Measurements from ENCODE around the gene SYT17.

SYT17 gene

DNA sequence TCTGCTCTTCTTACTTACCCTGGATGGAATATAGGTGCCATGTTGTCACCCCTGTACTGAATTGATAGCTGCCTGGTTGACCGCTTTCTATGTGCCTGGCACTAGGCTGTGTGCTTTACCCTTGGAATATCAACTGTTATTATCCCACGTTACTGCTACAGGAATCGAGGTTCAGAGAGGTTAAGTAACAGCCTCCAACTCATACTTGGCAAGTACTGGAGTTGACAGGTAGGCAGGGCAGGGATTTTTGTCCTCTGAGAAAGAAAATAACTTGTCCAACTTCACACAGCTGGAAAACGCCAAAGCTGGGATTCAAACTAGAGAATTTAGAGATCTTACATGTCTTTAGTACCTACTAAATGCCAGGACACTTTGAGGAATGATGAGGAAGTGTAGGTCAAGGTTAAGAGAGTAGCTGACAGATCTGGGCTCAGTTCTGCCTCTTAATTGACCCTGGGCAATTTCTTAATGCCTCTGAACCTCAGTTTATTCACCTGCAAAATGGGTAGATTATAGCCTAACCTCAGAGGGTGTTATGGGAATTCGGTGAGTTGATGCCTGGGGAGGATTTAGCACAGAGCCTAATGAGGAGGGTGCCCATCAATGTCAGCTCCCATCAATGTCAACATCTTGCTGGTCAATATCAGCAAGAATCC is 28.5 kb upstream of the SYT17 start:
- TF ChIP-seq, protein P1, sequence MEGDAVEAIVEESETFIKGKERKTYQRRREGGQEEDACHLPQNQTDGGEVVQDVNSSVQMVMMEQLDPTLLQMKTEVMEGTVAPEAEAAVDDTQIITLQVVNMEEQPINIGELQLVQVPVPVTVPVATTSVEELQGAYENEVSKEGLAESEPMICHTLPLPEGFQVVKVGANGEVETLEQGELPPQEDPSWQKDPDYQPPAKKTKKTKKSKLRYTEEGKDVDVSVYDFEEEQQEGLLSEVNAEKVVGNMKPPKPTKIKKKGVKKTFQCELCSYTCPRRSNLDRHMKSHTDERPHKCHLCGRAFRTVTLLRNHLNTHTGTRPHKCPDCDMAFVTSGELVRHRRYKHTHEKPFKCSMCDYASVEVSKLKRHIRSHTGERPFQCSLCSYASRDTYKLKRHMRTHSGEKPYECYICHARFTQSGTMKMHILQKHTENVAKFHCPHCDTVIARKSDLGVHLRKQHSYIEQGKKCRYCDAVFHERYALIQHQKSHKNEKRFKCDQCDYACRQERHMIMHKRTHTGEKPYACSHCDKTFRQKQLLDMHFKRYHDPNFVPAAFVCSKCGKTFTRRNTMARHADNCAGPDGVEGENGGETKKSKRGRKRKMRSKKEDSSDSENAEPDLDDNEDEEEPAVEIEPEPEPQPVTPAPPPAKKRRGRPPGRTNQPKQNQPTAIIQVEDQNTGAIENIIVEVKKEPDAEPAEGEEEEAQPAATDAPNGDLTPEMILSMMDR (IDR thresholded peaks at IDR 0.05; ENCODE audit: insufficient read depth, missing control alignments): no peak
- no peak for FAIRE-seq
- no peak for DNase-seq (ENCODE audit: insufficient read length, low spot score)

DNA sequence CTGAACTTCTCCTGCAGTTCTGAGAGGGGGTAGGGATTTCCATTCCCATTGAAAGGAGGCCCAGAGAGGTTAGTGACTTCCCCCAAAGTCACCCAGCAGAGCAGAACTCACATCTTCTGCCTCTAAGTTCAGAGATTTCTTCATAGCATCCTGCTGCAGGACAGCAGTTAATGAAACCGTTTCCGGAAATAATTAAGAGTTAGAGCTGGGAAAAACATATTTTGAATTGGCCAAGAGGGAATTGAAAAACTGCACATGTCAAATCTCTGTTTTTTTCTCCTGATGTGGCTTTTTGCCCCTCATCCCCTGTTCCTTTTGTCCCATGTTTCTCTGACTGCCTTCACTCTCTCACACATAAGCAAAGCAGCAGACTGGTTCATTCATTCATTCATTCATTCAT is 27.6 kb upstream of the SYT17 start:
- DNase-seq (ENCODE audit: insufficient read length, low spot score) (no peak), FAIRE-seq (no peak)
- TF ChIP-seq, protein P1 (IDR thresholded peaks at IDR 0.05; ENCODE audit: insufficient read depth, missing control alignments): no peak

DNA sequence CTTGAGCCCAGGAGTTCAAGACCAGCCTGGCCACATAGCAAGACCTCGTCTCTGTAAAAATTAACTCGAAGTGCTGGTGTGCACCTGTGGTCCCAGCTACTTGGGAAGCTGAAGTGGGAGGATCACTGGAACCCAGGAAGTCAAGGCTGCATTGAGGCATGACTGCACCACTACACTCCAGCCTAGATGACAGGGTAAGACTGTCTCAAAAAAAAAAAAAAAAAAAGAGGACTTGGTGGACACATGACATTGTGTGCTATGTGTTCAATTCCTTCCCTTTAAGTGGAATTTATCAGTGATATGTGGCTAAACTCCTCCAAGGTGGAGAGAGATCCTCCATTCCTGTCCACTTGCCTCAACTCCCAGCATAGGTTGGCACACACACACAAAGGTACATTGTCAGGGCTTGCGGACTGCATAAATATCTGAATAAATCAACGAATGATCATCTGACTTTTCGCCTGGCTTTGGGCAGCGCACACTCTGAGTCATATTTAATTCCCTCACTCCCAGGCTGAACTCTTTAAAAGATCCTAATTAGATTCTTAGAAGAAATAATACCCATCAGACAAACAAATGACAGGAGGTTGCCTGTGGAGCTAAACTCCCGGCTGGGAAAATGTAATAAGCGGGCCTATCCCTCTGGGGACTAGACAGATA is 25.0 kb upstream of the SYT17 start:
- DNase-seq (ENCODE audit: insufficient read length, low spot score): peak; percentile 29

DNA sequence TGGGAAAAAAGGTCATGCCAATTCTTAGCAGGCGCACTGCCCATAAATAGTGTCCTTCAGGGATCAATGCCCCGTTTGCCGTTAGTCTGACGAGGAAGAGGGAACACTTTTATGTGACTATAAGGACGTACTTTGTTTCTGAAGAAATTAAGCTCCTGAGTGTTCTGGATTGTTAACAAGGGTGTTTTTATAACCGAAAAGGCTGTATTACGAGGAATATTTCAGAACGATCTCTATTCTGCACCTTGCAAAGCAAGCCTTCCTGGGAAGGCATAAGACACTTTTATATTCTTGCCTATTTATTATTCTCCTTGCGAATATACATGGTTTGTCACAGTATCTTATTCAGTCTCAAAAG is 24.5 kb upstream of the SYT17 start:
- TF ChIP-seq, protein P1 (IDR thresholded peaks at IDR 0.05; ENCODE audit: insufficient read depth, missing control alignments): no peak
- no peak for FAIRE-seq
- DNase-seq (ENCODE audit: insufficient read length, low spot score): no peak

More for the DNA sequence above, 25.0 kb upstream of the SYT17 start:
- TF ChIP-seq, protein P1 (IDR thresholded peaks at IDR 0.05; ENCODE audit: insufficient read depth, missing control alignments): no peak
- no peak for FAIRE-seq

DNA sequence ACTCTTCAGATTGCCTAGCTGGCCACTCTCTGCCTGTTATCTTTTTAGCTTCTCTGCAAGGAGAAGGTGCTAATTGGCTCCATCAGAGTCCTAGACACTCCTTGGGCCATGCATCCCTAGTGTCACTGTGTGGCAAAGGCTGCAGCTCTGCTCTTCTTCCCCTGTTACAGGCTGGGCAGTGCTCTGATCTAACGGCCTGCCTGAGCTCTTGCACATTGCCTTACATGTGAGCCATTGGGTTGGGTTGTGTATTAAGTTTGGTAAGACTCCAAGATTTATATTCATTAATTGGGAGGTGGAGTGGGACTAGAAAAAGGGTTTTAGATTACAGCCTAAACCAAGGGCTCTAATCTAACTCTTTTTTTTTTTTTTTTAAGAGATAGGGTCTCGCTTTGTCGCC is 23.0 kb upstream of the SYT17 start:
- FAIRE-seq: no peak
- TF ChIP-seq, protein P1 (IDR thresholded peaks at IDR 0.05; ENCODE audit: insufficient read depth, missing control alignments): no peak
- no peak for DNase-seq (ENCODE audit: insufficient read length, low spot score)

DNA sequence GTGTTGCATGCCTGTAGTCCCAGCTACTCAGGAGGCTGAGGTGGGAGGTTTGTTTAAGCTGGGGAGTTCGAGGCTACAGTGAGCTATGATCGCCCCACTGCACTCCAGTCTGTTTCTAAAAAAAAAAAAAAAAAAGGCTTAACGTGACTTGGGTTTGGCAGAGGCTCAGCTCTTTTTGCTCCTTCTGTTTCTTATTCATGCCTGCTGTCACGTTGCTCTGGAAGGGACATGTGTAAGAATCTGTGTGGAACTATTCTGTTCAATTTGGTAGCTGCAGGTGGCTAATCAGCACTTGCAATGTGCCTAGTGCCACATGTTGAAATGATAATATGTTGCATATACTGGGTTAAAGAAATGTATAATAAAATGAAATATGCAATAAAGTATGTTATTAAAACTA is 20.9 kb upstream of the SYT17 start:
- FAIRE-seq (no peak), DNase-seq (ENCODE audit: insufficient read length, low spot score) (no peak)
- TF ChIP-seq, protein P1 (IDR thresholded peaks at IDR 0.05; ENCODE audit: insufficient read depth, missing control alignments): no peak

DNA sequence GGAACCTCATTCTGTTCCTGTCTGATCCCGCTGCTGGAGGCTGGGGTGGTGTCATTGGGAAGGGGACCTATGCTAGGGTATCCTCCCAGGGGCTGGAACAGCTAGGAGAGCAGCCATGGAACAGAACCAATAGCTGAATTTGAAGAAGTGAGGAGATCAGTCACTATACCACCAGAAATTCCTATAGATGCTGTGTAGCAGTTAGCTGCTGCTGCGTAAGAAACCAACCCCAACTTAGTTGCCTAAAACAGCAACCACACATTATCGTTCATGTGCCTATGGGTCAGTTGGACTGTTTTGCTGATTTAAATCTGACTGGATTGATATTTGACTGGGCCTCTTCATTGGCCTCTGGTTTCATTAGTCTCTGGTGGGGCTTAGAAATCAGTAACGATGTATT is 20.4 kb upstream of the SYT17 start:
- FAIRE-seq: no peak

More for the DNA sequence above, 20.4 kb upstream of the SYT17 start:
- no peak for DNase-seq (ENCODE audit: insufficient read length, low spot score)
- TF ChIP-seq, protein P1 (IDR thresholded peaks at IDR 0.05; ENCODE audit: insufficient read depth, missing control alignments): no peak
